ENCODE data around the gene BLTP3B.
"Not testable (repeated sequence)": the region's sequence is repeated elsewhere in the genome, so short reads cannot be mapped to it uniquely, and the experiment has no call there.

GRCh38 chr12:100176493-100176892 is 33.8 kb upstream of the BLTP3B start:
- not testable (repeated sequence) for TF ChIP-seq CTCF (conservative IDR thresholded peaks at IDR 0.05); EZH2 (IDR thresholded peaks at IDR 0.05; ENCODE audit: low read depth)
